HCT116 (cell line): ENCODE measurements around the gene TAF4. TPM values are rescaled to one million over a fixed set of nuclear protein-coding genes. Genes with fewer than 3 reads are reported as not detected.

Experiments used
- ATAC-seq: fragments of 200-7000 bp; cut with Tn5 transposase; 2 replicates; pipeline ENCODE4 v1.9.1; 2020; ENCODE audit warnings: mild to moderate bottlenecking, moderate library complexity
- BruUV-seq: library from RNA; stranded (reverse); fragments of 400-500 nt; replicated peaks from 2 replicates; lab custom pipeline; 2021; lab: Mats Ljungman, UMichigan
- CTCF ChIA-PET: fragments of 300-600 bp; sonication (Branson Sonifier 250); formaldehyde crosslinking; loops from one replicate; lab custom pipeline; 2021; ENCODE audit warnings: antibody characterized with exemption; lab: Charles Lee
- POLR2A ChIA-PET: fragments of 300-600, 350-600 bp; sonication (Branson Sonifier 250); formaldehyde crosslinking; loops from one replicate; lab custom pipeline; 2021; ENCODE audit warnings: antibody characterized with exemption; lab: Charles Lee
- RAD21 ChIA-PET, 2 experiments: fragments of 300-600 bp; sonication (Branson Sonifier 250); formaldehyde crosslinking; loops; one replicate each; lab custom pipeline; 2023; ENCODE audit warnings: low total read pairs in 2 of 2; ENCODE audit not compliant: uncharacterized antibody in 2 of 2, unreplicated experiment in 2 of 2, low non-redundant PET in 1 of 2; lab: Charles Lee
- DNase-seq: peaks from one replicate; pipeline ENCODE4 v3.0.0-alpha.2; 2010; ENCODE audit warnings: low read depth, low spot score
- H2AFZ ChIP-seq: fragments of 200-600 bp; shearing (Covaris generic), sonication (generic); 2 replicates; pipeline ENCODE4 v1.6.1; 2017; ENCODE audit warnings: low read depth, mixed run types, mixed read lengths, antibody characterized with exemption, low read length; ENCODE audit not compliant: poor library complexity, severe bottlenecking
- H3K27ac ChIP-seq: 2 replicates; pipeline ENCODE4 v1.5.1; 2012; ENCODE audit warnings: low read depth, low read length
- H3K27me3 ChIP-seq: fragments of 200-600 bp; sonication (generic); 2 replicates; pipeline ENCODE4 v1.6.1; 2016; ENCODE audit warnings: mixed run types, low read length, mixed read lengths; ENCODE audit not compliant: insufficient read depth
- H3K36me3 ChIP-seq, 2 experiments: fragments of 200-500 bp in 1 of 2; fragments of 200-600 bp in 1 of 2; sonication (Bioruptor generic) in 1 of 2; sonication (generic) in 1 of 2; 2 replicates each; pipeline versions ENCODE4 v1.5.1 to v1.6.1; 2014 to 2016; ENCODE audit warnings: low read length in 2 of 2, inconsistent platforms in 1 of 2, mixed read lengths in 1 of 2, mixed run types in 1 of 2; ENCODE audit not compliant: insufficient read depth in 2 of 2, control insufficient read depth in 1 of 2
- H3K4me1 ChIP-seq, 2 experiments: fragments of 200-600 bp in 1 of 2; sonication (generic) in 1 of 2; 2 replicates each; pipeline versions ENCODE4 v1.5.1 to v1.6.1; 2012 to 2017; ENCODE audit warnings: low read length in 2 of 2, inconsistent platforms in 1 of 2, mild to moderate bottlenecking in 1 of 2, mixed read lengths in 1 of 2, mixed run types in 1 of 2, moderate library complexity in 1 of 2; ENCODE audit not compliant: insufficient read depth in 2 of 2, control insufficient read depth in 1 of 2
- H3K4me2 ChIP-seq: fragments of 200-600 bp; sonication (generic); 2 replicates; pipeline ENCODE4 v1.6.1; 2017; ENCODE audit warnings: mixed run types, low read length, mixed read lengths
- H3K4me3 ChIP-seq, 2 experiments: fragments of 200-600 bp in 1 of 2; sonication (generic) in 1 of 2; replicated peaks in 1 of 2; 2 replicates each; pipeline ENCODE4 v1.5.1; 2011 to 2016; ENCODE audit warnings: low read length in 2 of 2, control low read depth in 1 of 2, low read depth in 1 of 2, mild to moderate bottlenecking in 1 of 2, mixed read lengths in 1 of 2, mixed run types in 1 of 2
- H3K79me2 ChIP-seq: fragments of 200-600 bp; sonication (generic); 2 replicates; pipeline ENCODE4 v1.6.1; 2017; ENCODE audit warnings: mild to moderate bottlenecking, mixed run types, low read length, moderate library complexity, mixed read lengths; ENCODE audit not compliant: insufficient read depth
- H3K9ac ChIP-seq: fragments of 200-600 bp; sonication (generic); 2 replicates; pipeline ENCODE4 v1.6.1; 2016; ENCODE audit warnings: low read length, mixed read lengths
- H3K9me2 ChIP-seq: fragments of 200-600 bp; sonication (generic), shearing (Covaris generic); 2 replicates; pipeline ENCODE4 v1.6.1; 2017; ENCODE audit warnings: mixed run types, mild to moderate bottlenecking, moderate library complexity; ENCODE audit not compliant: insufficient read depth
- H3K9me3 ChIP-seq, 2 experiments: fragments of 200-500 bp in 1 of 2; fragments of 200-600 bp in 1 of 2; sonication (Bioruptor generic) in 1 of 2; sonication (generic) in 1 of 2; 2 replicates each; pipeline ENCODE4 v1.6.1; 2014 to 2017; ENCODE audit warnings: low read length in 2 of 2, mixed read lengths in 2 of 2, inconsistent platforms in 1 of 2, low read depth in 1 of 2, mild to moderate bottlenecking in 1 of 2, mixed run types in 1 of 2, moderate library complexity in 1 of 2; ENCODE audit not compliant: control insufficient read depth in 1 of 2, insufficient read depth in 1 of 2
- H4K20me1 ChIP-seq: fragments of 200-600 bp; sonication (generic), shearing (Covaris generic); 2 replicates; pipeline ENCODE4 v1.6.1; 2017; ENCODE audit warnings: mixed run types, mild to moderate bottlenecking, moderate library complexity; ENCODE audit not compliant: insufficient read depth
- CBX3 ChIP-seq: IDR thresholded peaks from 2 replicates; pipeline ENCODE4 v1.6.1; 2012; ENCODE audit warnings: low read depth
- CEBPB ChIP-seq: IDR thresholded peaks from 2 replicates; pipeline ENCODE4 v1.6.1; 2012; ENCODE audit warnings: low read depth
- EGR1 ChIP-seq: IDR thresholded peaks from 2 replicates; pipeline ENCODE4 v1.6.1; 2012; ENCODE audit warnings: low read depth
- ELF1 ChIP-seq: IDR thresholded peaks from 2 replicates; pipeline ENCODE4 v1.6.1; 2012; ENCODE audit warnings: low read depth, borderline replicate concordance
- EZH2 ChIP-seq: fragments of 200-600 bp; sonication (generic); IDR thresholded peaks from 2 replicates; pipeline ENCODE4 v1.6.1; 2017; ENCODE audit warnings: antibody characterized with exemption, mixed run types
- FOSL1 ChIP-seq: IDR thresholded peaks from 2 replicates; pipeline ENCODE4 v1.6.1; 2012; ENCODE audit warnings: low read depth
- JUND ChIP-seq: IDR thresholded peaks from 2 replicates; pipeline ENCODE4 v1.6.1; 2012
- POLR2A ChIP-seq: IDR thresholded peaks from 2 replicates; pipeline ENCODE4 v1.7.0; 2011; ENCODE audit warnings: borderline replicate concordance; ENCODE audit not compliant: insufficient read depth, insufficient read length; ENCODE audit errors: extremely low read depth
- POLR2AphosphoS5 ChIP-seq: IDR thresholded peaks from 2 replicates; pipeline ENCODE4 v1.6.1; 2011; ENCODE audit warnings: mild to moderate bottlenecking, low read depth, low read length, moderate library complexity
- SIN3A ChIP-seq: IDR thresholded peaks from 2 replicates; pipeline ENCODE4 v1.6.1; 2012; ENCODE audit warnings: low read depth
- SRF ChIP-seq: IDR thresholded peaks from 2 replicates; pipeline ENCODE4 v1.6.1; 2012; ENCODE audit warnings: low read depth
- TCF7L2 ChIP-seq: IDR thresholded peaks from 2 replicates; pipeline ENCODE4 v1.7.0; 2011; ENCODE audit warnings: borderline replicate concordance, inconsistent platforms; ENCODE audit not compliant: insufficient read depth, insufficient read length; ENCODE audit errors: extremely low read depth
- YY1 ChIP-seq: IDR thresholded peaks from 2 replicates; pipeline ENCODE4 v1.6.1; 2011; ENCODE audit warnings: low read length, low read depth, moderate library complexity, mild to moderate bottlenecking; ENCODE audit not compliant: insufficient replicate concordance; ENCODE audit errors: extremely low read depth
- ZFX ChIP-seq: fragments of 450-650 bp; IDR thresholded peaks from 2 replicates; pipeline ENCODE4 v1.6.1; 2017
- ZNF274 ChIP-seq: fragments of 200-500 bp; sonication (Bioruptor generic); IDR thresholded peaks from 2 replicates; pipeline ENCODE4 v1.6.1; 2014; ENCODE audit warnings: mild to moderate bottlenecking, low read depth, low read length, inconsistent platforms
- intact Hi-C: fragments of 100-400 bp; cut with micrococcal nuclease; formaldehyde crosslinking; loops from 2 replicates; pipeline ENCODE4 v1.10.0; 2022
- total RNA-seq: library from RNA; stranded (reverse); gene quantifications from one replicate; pipeline ENCODE4 v1.2.1, GENCODE V29; 2021; ENCODE audit not compliant: unreplicated experiment
- TF ChIP-seq, protein P1 (sequence below): IDR thresholded peaks from 2 replicates; pipeline ENCODE4 v1.6.1; 2011; ENCODE audit warnings: mild to moderate bottlenecking, low read length, moderate library complexity; ENCODE audit not compliant: insufficient replicate concordance; ENCODE audit errors: extremely low read depth
- TF ChIP-seq, protein P2 (sequence below): IDR thresholded peaks from 2 replicates; pipeline ENCODE4 v1.6.1; 2012; ENCODE audit warnings: low read depth
- TF ChIP-seq, protein P3 (sequence below): IDR thresholded peaks from 2 replicates; pipeline ENCODE4 v1.6.1; 2012
- TF ChIP-seq, protein P4 (sequence below), 3 experiments: fragments of 200-600 bp in 1 of 3; sonication (generic) in 1 of 3; IDR thresholded peaks in 2 of 3; conservative IDR thresholded peaks in 1 of 3; 2 replicates each; pipeline ENCODE4 v1.5.1; 2012 to 2017; ENCODE audit warnings: low read depth in 2 of 3, low read length in 2 of 3, antibody characterized with exemption in 1 of 3, borderline replicate concordance in 1 of 3, control low read depth in 1 of 3, mild to moderate bottlenecking in 1 of 3, mixed read lengths in 1 of 3, mixed run types in 1 of 3, moderate library complexity in 1 of 3; ENCODE audit not compliant: insufficient read depth in 1 of 3

Gene TAF4
- total RNA-seq, 1 experiment from 2014 or later, result 26.8 TPM

DNA sequence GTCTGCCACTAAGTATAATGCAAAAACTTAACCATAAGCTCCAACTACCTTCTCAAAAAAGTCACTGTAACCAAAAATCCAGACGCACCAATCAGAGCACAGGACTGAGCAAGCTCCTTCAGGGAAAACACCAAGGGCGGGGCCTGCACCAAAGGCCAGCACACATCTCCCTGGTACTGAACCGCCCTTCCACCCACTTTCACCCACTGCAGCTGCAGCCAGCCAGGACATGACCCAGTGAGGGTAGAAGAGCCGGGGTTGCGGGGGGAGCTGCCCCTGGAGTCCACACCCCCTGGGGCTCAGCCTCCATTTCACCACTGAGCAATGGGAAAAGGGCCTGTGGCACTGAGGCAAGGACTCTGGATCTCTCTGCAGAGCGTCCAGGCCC is 54.3 kb downstream of the TAF4 start:
- intact Hi-C loops, result loop anchor here (1.0 to 5.0 kb wide), 3 partner anchors 126 to 371 kb away; no protein-coding TSS in a partner anchor
- Histone ChIP-seq H3K9me3 (no peaks in the 10 kb centered on the region), H3K27ac (no peak overlapping the region), H3K9me2 (no peaks in the 10 kb centered on the region), H3K79me2 (peaks cover 21% of the 10 kb centered on the region)
- ChIA-PET RAD21 (no interaction called here), CTCF (interaction anchor here (0.6 to 1.8 kb wide), 13 partner anchors 10 to 605 kb away, joined by 3 to 24 read pairs (median 3); partner anchors contain the start of gene PSMA7)
- peak; percentile 31; the same call in 1 of the 2 replicates for ATAC-seq
- TF ChIP-seq, protein P1, sequence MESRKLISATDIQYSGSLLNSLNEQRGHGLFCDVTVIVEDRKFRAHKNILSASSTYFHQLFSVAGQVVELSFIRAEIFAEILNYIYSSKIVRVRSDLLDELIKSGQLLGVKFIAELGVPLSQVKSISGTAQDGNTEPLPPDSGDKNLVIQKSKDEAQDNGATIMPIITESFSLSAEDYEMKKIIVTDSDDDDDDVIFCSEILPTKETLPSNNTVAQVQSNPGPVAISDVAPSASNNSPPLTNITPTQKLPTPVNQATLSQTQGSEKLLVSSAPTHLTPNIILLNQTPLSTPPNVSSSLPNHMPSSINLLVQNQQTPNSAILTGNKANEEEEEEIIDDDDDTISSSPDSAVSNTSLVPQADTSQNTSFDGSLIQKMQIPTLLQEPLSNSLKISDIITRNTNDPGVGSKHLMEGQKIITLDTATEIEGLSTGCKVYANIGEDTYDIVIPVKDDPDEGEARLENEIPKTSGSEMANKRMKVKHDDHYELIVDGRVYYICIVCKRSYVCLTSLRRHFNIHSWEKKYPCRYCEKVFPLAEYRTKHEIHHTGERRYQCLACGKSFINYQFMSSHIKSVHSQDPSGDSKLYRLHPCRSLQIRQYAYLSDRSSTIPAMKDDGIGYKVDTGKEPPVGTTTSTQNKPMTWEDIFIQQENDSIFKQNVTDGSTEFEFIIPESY, result no peak
- TF ChIP-seq, protein P2, sequence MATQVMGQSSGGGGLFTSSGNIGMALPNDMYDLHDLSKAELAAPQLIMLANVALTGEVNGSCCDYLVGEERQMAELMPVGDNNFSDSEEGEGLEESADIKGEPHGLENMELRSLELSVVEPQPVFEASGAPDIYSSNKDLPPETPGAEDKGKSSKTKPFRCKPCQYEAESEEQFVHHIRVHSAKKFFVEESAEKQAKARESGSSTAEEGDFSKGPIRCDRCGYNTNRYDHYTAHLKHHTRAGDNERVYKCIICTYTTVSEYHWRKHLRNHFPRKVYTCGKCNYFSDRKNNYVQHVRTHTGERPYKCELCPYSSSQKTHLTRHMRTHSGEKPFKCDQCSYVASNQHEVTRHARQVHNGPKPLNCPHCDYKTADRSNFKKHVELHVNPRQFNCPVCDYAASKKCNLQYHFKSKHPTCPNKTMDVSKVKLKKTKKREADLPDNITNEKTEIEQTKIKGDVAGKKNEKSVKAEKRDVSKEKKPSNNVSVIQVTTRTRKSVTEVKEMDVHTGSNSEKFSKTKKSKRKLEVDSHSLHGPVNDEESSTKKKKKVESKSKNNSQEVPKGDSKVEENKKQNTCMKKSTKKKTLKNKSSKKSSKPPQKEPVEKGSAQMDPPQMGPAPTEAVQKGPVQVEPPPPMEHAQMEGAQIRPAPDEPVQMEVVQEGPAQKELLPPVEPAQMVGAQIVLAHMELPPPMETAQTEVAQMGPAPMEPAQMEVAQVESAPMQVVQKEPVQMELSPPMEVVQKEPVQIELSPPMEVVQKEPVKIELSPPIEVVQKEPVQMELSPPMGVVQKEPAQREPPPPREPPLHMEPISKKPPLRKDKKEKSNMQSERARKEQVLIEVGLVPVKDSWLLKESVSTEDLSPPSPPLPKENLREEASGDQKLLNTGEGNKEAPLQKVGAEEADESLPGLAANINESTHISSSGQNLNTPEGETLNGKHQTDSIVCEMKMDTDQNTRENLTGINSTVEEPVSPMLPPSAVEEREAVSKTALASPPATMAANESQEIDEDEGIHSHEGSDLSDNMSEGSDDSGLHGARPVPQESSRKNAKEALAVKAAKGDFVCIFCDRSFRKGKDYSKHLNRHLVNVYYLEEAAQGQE, result no peak
- TF ChIP-seq ZFX (no peak), ZNF274 (no peak), JUND (no peak), YY1 (no peak), CEBPB (no peak), CBX3 (no peak), SIN3A (no peak), EZH2 (no peak), POLR2A (no peak), SRF (no peak), TCF7L2 (no peak), FOSL1 (no peak), POLR2AphosphoS5 (no peak), EGR1 (no peak), ELF1 (no peak)
- TF ChIP-seq, protein P3, sequence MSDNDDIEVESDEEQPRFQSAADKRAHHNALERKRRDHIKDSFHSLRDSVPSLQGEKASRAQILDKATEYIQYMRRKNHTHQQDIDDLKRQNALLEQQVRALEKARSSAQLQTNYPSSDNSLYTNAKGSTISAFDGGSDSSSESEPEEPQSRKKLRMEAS, result no peak
- TF ChIP-seq, protein P4, sequence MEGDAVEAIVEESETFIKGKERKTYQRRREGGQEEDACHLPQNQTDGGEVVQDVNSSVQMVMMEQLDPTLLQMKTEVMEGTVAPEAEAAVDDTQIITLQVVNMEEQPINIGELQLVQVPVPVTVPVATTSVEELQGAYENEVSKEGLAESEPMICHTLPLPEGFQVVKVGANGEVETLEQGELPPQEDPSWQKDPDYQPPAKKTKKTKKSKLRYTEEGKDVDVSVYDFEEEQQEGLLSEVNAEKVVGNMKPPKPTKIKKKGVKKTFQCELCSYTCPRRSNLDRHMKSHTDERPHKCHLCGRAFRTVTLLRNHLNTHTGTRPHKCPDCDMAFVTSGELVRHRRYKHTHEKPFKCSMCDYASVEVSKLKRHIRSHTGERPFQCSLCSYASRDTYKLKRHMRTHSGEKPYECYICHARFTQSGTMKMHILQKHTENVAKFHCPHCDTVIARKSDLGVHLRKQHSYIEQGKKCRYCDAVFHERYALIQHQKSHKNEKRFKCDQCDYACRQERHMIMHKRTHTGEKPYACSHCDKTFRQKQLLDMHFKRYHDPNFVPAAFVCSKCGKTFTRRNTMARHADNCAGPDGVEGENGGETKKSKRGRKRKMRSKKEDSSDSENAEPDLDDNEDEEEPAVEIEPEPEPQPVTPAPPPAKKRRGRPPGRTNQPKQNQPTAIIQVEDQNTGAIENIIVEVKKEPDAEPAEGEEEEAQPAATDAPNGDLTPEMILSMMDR (IDR thresholded peaks at IDR 0.05 in 2 of 3, conservative IDR thresholded peaks at IDR 0.05 in 1 of 3; ENCODE audit: borderline replicate concordance in 1 of 3, insufficient read depth in 1 of 3, low read depth in 2 of 3, low read length in 2 of 3), result no peak
- TF ChIP-seq, all 23 proteins: peak for 0
- Histone ChIP-seq H3K4me1 (no peaks in the 10 kb centered on the region), H3K4me3 (no peak overlapping the region), H3K36me3 (peaks cover 23 to 26% of the 10 kb centered on the region in 2 experiments; a peak in 3 of 4 replicates), H2AFZ (no peak overlapping the region), H3K27me3 (no peaks in the 10 kb centered on the region), H3K9ac (no peak overlapping the region), H3K4me2 (no peak overlapping the region), H4K20me1 (no peaks in the 10 kb centered on the region)
- POLR2A ChIA-PET, result interaction anchor here (1.2 kb wide), 1 partner anchor 124 kb away, joined by 5 read pairs; no protein-coding TSS in a partner anchor
- no TSS peak for BruUV-seq
- DNase-seq, result no peak
